G401 (cell line): Measurements from ENCODE around the gene MRNIP. TPM values are rescaled to one million over a fixed set of nuclear protein-coding genes. Genes with fewer than 3 reads are reported as not detected.
A peak's percentile ranks its signal among the peaks of the same experiment; 100 is the strongest.
"Not testable (repeated sequence)": the region's sequence is repeated elsewhere in the genome, so short reads cannot be mapped to it uniquely, and the experiment has no call there.

Source experiments
- DNase-seq: peaks from one replicate; pipeline ENCODE4 v3.0.0-alpha.2; 2015; ENCODE audit warnings: low spot score
- in situ Hi-C: cut with HindIII; loops from 2 replicates; pipeline ENCODE4 v1.10.0; 2016; ENCODE audit warnings: low sequenced_read_pairs, mixed read lengths
- total RNA-seq: library from RNA; depleted of rRNA; stranded (reverse); fragments of >200 nt; shearing (Covaris generic); gene quantifications from 2 replicates; pipeline ENCODE4 v1.2.3, GENCODE V29; 2014

The MRNIP gene
- total RNA-seq, 1 experiment from 2014 or later: 38.5 TPM

GRCh38 chr5:179798771-179799643 is 59.6 kb downstream of the MRNIP start:
- no peak for DNase-seq
- in situ Hi-C loops: no loop called here

GRCh38 chr5:179798144-179798770 is 60.4 kb downstream of the MRNIP start:
- no peak for DNase-seq
- in situ Hi-C loops: no loop called here

GRCh38 chr5:179797741-179798140 is 60.9 kb downstream of the MRNIP start:
- in situ Hi-C loops: no loop called here
- no peak for DNase-seq

- no peak for DNase-seq
- in situ Hi-C loops: no loop called here
These were observed 61.6 kb downstream of the MRNIP start for GRCh38 chr5:179796877-179797608.

DNA sequence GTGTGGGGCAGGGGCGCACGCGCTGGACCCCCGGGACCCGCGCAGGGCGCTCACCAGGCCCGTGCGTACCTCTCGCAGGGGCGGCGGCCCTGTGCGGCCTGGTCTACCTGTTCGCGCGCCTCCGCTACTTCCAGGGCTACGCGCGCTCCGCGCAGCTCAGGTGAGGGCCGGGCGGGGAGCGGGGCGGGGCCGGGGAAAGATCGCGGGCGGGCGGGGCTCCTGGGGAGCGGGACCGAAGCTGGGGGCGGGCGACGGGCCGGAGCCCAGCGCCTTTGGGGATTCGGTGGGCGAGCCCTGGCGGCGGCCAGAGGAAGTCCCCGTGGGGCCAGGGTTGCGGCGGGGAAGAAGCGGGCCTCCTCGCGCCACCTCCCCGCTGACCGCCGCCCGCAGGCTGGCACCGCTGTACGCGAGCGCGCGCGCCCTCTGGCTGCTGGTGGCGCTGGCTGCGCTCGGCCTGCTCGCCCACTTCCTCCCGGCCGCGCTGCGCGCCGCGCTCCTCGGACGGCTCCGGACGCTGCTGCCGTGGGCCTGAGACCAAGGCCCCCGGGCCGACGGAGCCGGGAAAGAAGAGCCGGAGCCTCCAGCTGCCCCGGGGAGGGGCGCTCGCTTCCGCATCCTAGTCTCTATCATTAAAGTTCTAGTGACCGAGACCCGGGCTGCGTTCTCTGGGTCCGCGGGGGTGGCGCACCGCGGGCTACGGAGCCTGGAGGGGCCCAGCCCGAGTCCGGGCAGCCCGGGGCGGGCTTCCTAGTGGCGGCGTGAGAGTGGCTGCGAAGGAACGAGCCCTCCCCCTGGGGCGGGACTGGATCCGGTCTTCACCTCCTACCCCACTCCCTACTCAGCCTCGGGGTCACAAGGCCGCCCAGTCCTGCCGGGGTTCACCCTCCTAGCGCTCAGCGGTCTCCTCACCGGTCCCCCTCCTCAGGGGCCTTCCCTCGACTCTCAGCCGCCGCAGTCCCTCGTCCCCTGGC is 62.5 kb downstream of the MRNIP start:
- in situ Hi-C loops: no loop called here
- DNase-seq: peak; percentile 65

DNA sequence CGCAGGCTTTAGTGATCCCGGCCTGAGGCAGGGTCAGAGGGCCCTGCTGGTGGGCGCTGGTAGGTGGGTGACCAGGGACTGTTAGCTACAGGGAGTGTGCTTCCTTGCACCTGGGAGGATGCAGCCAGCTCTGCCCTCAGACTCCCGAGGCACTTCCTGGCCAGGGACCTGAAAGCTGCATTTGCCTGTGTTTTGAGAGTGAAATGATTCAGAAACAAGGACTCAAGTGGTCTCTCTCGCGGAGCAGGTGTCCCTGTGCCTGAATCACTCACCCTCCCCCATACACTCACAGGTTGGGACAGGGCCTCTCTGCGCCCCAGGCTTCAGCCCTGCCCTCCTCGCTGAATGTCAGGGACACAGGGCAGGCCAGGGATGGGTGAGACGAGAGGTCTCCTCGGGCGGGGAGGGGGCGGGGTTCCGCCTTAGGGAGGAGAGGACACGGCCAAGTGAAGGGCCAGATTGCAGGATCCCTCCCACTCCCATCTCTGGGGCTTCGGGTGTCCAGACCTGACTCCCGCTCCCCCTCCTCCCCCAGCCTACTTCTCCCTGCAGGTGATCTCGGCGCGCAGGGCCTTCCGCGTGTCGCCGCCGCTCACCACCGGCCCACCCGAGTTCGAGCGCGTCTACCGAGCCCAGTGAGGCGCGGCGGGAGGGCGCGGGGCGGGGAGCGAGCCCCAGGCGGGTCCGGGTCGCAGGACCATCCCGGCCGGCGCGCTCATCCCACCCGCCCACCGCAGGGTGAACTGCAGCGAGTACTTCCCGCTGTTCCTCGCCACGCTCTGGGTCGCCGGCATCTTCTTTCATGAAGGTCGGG is 63.4 kb downstream of the MRNIP start:
- peak; percentile 50 for DNase-seq
- in situ Hi-C loops: no loop called here

GRCh38 chr5:179794575-179794974 is 64.0 kb downstream of the MRNIP start:
- in situ Hi-C loops: no loop called here
- no peak for DNase-seq

DNA sequence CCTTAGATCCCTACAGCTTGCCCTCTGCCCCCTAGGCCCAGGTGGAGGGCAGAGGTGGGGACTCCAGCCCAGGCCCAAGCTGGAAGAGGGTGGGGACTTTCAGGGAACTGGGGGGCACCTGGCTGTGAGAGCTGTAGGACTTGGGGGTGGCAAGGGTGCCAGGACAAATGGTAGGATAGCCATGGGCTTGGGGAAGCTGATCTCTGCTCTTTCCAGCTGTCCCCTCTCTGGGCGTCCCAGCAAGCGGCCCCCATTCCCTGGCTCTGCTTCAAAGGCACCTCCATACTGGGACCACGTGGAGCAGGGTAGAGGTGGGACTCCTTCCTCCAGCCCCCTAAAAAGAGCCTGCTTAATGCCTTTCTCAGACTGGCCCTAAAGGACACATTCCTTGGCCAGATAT is 64.4 kb downstream of the MRNIP start:
- DNase-seq: no peak
- in situ Hi-C loops: no loop called here

GRCh38 chr5:179793468-179794139 is 65.0 kb downstream of the MRNIP start, which contains the start of gene LTC4S:
TSS of gene LTC4S (plus strand) at chr5:179793986. CDS start at chr5:179794081, 95 bp downstream.
- in situ Hi-C loops: no loop called here
- peak; percentile 55 for DNase-seq

DNA sequence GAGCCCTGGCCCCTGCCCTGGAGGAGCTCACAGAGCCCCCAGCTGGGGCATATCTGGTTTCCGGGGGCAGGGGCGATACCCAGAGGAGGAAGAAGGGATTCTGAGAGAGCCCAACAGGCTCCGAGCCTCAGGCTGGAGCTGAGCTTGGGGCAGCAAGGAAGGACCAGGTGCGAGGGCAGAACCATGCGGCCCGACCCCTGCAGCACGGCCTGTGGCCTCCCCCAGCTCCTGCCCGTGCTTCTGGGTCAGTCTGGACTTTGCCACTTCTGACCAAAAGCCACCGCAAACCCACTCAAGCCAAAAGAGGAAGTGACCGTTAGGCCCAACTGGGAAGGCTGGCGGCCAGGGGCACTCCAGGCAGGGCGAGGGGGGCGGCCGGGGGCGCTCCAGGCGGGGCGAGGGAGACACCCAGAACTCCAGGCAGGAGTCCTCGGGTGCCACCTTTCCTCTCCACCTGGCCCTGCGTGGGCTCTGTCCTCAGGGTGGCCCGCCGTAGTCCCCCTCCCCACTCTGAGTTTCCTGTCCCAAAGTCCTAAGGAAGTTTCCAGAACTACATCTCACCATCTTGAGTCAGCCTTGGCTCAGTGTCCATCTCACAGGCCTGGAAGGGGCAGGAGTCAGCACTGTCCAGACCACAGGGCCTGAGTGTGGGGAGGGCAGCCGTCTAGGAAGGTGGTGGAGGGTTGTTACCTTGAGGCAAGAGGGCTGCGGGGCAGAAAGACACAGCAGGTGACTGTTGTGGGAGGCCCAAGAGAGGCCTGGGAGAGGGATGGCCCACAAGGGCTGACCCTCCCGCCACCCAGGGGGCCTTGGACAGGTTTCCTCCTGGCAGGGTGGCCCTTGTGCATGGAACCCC is 65.8 kb downstream of the MRNIP start:
- in situ Hi-C loops: no loop called here
- no peak for DNase-seq

DNA sequence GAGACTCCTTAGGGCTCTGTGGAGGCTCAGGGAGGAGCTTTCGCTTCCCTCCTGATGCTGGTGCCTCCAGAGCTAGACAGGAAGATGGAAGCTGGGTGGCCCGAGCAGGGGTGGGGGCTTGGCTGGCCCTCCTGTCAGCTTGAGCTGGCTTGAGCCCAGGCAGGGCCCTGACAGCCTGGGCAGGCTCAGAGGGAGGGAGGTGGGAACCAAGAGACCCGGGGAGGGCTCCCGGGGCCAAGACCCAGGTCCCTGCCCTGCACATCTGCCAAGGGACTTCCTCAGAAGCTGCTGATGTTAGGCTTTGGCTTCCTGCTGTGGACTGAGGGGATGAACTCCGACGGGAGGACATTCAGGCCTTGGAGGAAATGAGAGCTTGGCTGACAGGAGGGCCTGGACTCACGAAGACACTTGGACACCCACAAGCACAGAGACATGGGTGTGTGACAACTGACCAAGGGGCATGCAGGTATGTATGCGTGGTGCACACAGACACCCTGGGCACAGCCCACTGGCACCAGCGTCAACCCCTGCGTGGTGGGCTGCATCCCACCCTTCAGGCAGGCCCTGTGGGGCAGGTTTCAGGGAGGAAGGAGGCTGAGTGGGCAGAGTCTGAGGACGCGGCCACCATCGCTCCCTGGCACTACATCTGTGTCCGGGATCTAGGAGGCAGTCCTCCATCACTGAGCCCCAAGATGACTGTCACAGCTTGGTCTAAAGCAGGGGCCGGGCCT is 66.6 kb downstream of the MRNIP start:
- no peak for DNase-seq
- in situ Hi-C loops: no loop called here

- in situ Hi-C loops, DNase-seq: not testable (repeated sequence)
These were observed 69.3 kb downstream of the MRNIP start for GRCh38 chr5:179789278-179789677.

DNA sequence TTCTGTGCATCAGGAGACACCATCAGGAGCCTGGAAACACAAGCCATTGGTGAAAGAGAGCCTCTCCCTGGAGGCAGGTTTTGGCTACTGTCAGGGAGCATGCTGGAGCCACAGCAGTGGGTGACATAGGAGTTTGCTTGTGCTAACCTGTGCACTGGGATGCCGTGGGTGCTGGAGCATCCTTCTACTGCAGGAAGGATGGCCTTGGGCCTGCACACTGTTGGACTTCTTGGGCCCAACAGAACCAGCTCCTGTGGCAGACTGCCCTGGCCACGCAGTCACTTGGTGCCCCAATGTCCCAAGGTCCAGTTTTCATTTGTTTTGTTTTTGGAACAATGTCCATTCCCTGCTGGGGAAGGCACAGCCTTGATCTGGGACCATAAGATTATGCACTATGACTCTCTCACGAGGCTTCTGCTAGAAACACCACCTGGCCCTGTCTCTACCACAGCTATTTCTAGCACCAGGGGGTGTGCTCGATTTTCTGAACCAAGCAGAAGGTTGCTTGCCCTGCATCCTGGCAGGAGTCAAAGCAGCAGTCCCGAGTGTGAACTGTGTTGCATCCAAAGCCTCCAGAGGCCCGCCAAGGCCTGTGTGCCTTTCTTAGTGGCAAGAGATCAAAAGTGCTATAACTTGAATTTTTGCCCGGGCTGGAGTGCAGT is 70.3 kb downstream of the MRNIP start:
- in situ Hi-C loops: no loop called here

More for the DNA sequence above, 70.3 kb downstream of the MRNIP start:
- DNase-seq: peak; percentile 71
